Nephron progenitor cell (in vitro differentiated cells): ENCODE results near the gene SP7.
"Not testable (repeated sequence)": the region's sequence is repeated elsewhere in the genome, so short reads cannot be mapped to it uniquely, and the experiment has no call there.

ENCODE experiments used
- DNase-seq: peaks from one replicate; pipeline ENCODE4 v3.0.0; 2021
- H3K27ac Mint-ChIP-seq: 2 replicates; pipeline ENCODE4 v1.8.0; 2021; ENCODE audit warnings: mild to moderate bottlenecking, moderate library complexity, mixed read lengths
- H3K27me3 Mint-ChIP-seq: 2 replicates; pipeline ENCODE4 v1.8.0; 2021; ENCODE audit warnings: mild to moderate bottlenecking, low read depth, mixed read lengths; ENCODE audit not compliant: poor library complexity
- H3K36me3 Mint-ChIP-seq: 2 replicates; pipeline ENCODE4 v1.8.0; 2021; ENCODE audit warnings: low read depth, mixed read lengths
- H3K4me1 Mint-ChIP-seq: 2 replicates; pipeline ENCODE4 v1.8.0; 2021; ENCODE audit warnings: mixed read lengths
- H3K4me3 Mint-ChIP-seq: 2 replicates; pipeline ENCODE4 v1.8.0; 2021; ENCODE audit warnings: mild to moderate bottlenecking, moderate library complexity, mixed read lengths
- H3K9me3 Mint-ChIP-seq: 2 replicates; pipeline ENCODE4 v1.8.0; 2021; ENCODE audit warnings: mild to moderate bottlenecking, moderate library complexity, mixed read lengths
- CTCF ChIP-seq: fragments of 200-600 bp; sonication (generic); IDR thresholded peaks from 2 replicates; pipeline ENCODE4 v1.5.0; 2021; ENCODE audit warnings: antibody characterized with exemption

The SP7 gene

GRCh38 chr12:53379389-53380103, 43.4 kb upstream of the SP7 start:
- peak; percentile 89 for DNase-seq
- Mint-ChIP-seq H3K9me3 (no peaks in the 10 kb centered on the region), H3K4me3 (no peak overlapping the region), H3K4me1 (peaks cover 50% of the 10 kb centered on the region), H3K36me3 (peaks cover 26% of the 10 kb centered on the region), H3K27me3 (no peaks in the 10 kb centered on the region), H3K27ac (no peak overlapping the region)
- no peak for TF ChIP-seq CTCF

- Mint-ChIP-seq H3K27ac (no peak overlapping the region), H3K36me3 (peaks cover 20% of the 10 kb centered on the region), H3K4me3 (no peak overlapping the region), H3K4me1 (peaks cover 49% of the 10 kb centered on the region), H3K27me3 (no peaks in the 10 kb centered on the region), H3K9me3 (no peaks in the 10 kb centered on the region)
- no peak for TF ChIP-seq CTCF
- no peak for DNase-seq
Measured at GRCh38 chr12:53378724-53379388, 42.7 kb upstream of the SP7 start.

GRCh38 chr12:53378222-53378621, 42.1 kb upstream of the SP7 start:
- Mint-ChIP-seq H3K4me3 (no peak overlapping the region), H3K27ac (no peak overlapping the region), H3K4me1 (peaks cover 43% of the 10 kb centered on the region), H3K9me3 (no peaks in the 10 kb centered on the region), H3K27me3 (no peaks in the 10 kb centered on the region), H3K36me3 (peaks cover 13% of the 10 kb centered on the region)
- no peak for TF ChIP-seq CTCF
- no peak for DNase-seq

GRCh38 chr12:53376747-53377146, 40.6 kb upstream of the SP7 start:
- H3K4me1 Mint-ChIP-seq, result peaks cover 39% of the 10 kb centered on the region
- H3K27me3 Mint-ChIP-seq, result no peaks in the 10 kb centered on the region
- TF ChIP-seq CTCF, result no peak
- no peak for DNase-seq
- H3K27ac Mint-ChIP-seq, result no peak overlapping the region
- no peaks in the 10 kb centered on the region for H3K36me3 Mint-ChIP-seq
- no peaks in the 10 kb centered on the region for H3K9me3 Mint-ChIP-seq
- no peak overlapping the region for H3K4me3 Mint-ChIP-seq

GRCh38 chr12:53374277-53374676, 38.1 kb upstream of the SP7 start:
- not testable (repeated sequence) for H3K36me3 Mint-ChIP-seq, H3K9me3 Mint-ChIP-seq, H3K4me3 Mint-ChIP-seq, DNase-seq, H3K27me3 Mint-ChIP-seq, H3K27ac Mint-ChIP-seq
- H3K4me1 Mint-ChIP-seq, result peaks cover 42% of the 10 kb centered on the region

GRCh38 chr12:53373554-53374133, 37.5 kb upstream of the SP7 start:
- peak overlapping the region; percentile 71 for H3K27ac Mint-ChIP-seq
- not testable (repeated sequence) for DNase-seq, H3K36me3 Mint-ChIP-seq, H3K27me3 Mint-ChIP-seq, H3K9me3 Mint-ChIP-seq, H3K4me3 Mint-ChIP-seq
- peaks cover 42% of the 10 kb centered on the region for H3K4me1 Mint-ChIP-seq
